ENCODE results near the gene BEAN1.

DNA sequence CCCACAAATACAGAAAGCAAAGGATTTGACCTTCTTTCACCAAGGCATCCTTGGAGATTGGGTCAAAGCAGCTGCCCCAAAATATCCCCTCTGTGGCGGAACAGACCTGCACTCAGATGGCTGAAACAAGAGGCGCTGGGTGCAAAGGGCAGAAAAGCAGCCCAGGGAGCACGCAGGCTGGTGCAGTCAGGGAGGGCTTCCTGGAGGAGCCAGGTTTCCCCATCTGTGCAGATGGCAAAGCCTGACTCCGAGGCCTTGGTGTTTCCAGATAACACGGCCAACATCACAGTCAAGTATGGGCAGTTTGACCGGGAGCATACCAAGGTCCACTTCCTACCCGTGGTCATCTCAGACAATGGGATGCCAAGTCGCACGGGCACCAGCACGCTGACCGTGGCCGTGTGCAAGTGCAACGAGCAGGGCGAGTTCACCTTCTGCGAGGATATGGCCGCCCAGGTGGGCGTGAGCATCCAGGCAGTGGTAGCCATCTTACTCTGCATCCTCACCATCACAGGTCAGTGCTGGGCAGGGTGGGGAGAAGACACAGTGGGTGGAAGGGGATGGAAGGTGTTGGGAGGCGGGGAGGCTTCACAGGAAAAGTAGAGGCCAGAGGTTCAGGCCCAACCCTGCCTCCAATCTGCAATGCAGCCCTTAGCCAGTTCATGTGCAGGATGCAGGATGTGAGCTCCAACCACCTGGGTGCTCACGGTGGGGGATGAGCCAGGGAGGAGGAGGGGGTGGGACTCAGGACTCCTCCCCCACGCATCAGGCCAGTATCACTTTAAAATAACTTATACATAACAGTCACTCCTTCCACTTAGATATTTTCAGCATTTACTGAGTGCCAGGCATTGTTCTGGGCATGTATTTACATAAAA lies 26.4 kb upstream of the BEAN1 start:
- TF ChIP-seq, protein P1, sequence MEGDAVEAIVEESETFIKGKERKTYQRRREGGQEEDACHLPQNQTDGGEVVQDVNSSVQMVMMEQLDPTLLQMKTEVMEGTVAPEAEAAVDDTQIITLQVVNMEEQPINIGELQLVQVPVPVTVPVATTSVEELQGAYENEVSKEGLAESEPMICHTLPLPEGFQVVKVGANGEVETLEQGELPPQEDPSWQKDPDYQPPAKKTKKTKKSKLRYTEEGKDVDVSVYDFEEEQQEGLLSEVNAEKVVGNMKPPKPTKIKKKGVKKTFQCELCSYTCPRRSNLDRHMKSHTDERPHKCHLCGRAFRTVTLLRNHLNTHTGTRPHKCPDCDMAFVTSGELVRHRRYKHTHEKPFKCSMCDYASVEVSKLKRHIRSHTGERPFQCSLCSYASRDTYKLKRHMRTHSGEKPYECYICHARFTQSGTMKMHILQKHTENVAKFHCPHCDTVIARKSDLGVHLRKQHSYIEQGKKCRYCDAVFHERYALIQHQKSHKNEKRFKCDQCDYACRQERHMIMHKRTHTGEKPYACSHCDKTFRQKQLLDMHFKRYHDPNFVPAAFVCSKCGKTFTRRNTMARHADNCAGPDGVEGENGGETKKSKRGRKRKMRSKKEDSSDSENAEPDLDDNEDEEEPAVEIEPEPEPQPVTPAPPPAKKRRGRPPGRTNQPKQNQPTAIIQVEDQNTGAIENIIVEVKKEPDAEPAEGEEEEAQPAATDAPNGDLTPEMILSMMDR (IDR thresholded peaks at IDR 0.05), result no peak
- TF ChIP-seq POLR2A (IDR thresholded peaks at IDR 0.05), result no peak
